IPS DF 4.7 (cell line): ENCODE measurements around the gene MAST1.
"Not testable (repeated sequence)": the region's sequence is repeated elsewhere in the genome, so short reads cannot be mapped to it uniquely, and the experiment has no call there.

Source experiments
- DNase-seq: peaks from one replicate; pipeline ENCODE4 v3.0.0-alpha.2; 2013; ENCODE audit warnings: low spot score; ENCODE audit errors: extremely low read depth

MAST1 gene

GRCh38 chr19:12891553-12892021 is 53.3 kb downstream of the MAST1 start:
- no peak for DNase-seq

- no peak for DNase-seq
Observed at GRCh38 chr19:12893582-12893981, 55.3 kb downstream of the MAST1 start.

- DNase-seq, result no peak
Observed at GRCh38 chr19:12896460-12896859, 58.1 kb downstream of the MAST1 start.

GRCh38 chr19:12899891-12900518 is 61.7 kb downstream of the MAST1 start:
- no peak for DNase-seq

- DNase-seq, result no peak
Observed at GRCh38 chr19:12907166-12907565, 68.9 kb downstream of the MAST1 start.

GRCh38 chr19:12912571-12912970 is 74.3 kb downstream of the MAST1 start:
- DNase-seq, result no peak

GRCh38 chr19:12913011-12913561 is 74.8 kb downstream of the MAST1 start:
- DNase-seq, result no peak

- no peak for DNase-seq
Observed at GRCh38 chr19:12913851-12914690, 75.8 kb downstream of the MAST1 start.

GRCh38 chr19:12915860-12916259 is 77.5 kb downstream of the MAST1 start:
- not testable (repeated sequence) for DNase-seq

GRCh38 chr19:12918253-12918652 is 79.9 kb downstream of the MAST1 start:
- no peak for DNase-seq

- DNase-seq, result no peak
Observed at GRCh38 chr19:12921047-12921446, 82.7 kb downstream of the MAST1 start.

GRCh38 chr19:12922959-12923358 is 84.6 kb downstream of the MAST1 start:
- no peak for DNase-seq
